HS-5 (cell line): ENCODE results near the gene ANKFY1.
"Not testable (repeated sequence)": the region's sequence is repeated elsewhere in the genome, so short reads cannot be mapped to it uniquely, and the experiment has no call there.

Experiments
- DNase-seq: peaks from one replicate; pipeline ENCODE4 v3.0.0-alpha.2; 2012; ENCODE audit warnings: low read depth

Gene ANKFY1

GRCh38 chr17:4219241-4219640, 44.5 kb downstream of the ANKFY1 start:
- DNase-seq = no peak

DNA sequence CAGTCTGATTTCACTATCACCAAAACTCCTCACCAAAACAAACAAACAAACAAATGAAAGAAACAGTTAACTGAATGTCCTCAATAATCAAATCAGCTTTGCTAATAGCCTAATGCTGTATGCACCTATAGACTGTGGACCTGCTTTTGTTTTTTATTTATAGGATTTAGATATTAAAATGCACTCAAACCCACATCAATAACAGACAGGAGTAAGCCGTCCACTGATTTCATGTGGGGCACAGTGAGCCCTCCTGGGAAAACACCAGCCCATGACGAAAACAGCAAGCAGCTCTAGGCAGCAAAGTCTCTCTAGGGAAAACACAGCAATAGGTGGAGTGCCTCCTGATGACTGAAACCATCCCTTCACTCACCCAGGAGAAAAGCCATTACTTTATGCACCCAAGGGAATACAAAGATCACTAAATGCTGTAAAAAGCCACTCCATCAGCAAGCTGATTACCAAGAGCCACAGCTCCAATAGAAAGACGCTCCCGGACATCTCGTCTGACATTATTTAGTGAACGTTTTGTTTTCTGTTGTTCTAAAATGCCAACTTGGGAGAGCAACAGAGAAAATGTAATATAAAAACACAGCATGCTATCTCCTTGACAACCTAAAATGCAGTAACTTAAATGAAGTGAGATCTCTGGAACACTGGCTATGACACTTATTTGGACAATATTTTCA, 47.8 kb downstream of the ANKFY1 start:
- no peak for DNase-seq

- no peak for DNase-seq
These were observed 49.6 kb downstream of the ANKFY1 start for GRCh38 chr17:4214157-4214556.

DNA sequence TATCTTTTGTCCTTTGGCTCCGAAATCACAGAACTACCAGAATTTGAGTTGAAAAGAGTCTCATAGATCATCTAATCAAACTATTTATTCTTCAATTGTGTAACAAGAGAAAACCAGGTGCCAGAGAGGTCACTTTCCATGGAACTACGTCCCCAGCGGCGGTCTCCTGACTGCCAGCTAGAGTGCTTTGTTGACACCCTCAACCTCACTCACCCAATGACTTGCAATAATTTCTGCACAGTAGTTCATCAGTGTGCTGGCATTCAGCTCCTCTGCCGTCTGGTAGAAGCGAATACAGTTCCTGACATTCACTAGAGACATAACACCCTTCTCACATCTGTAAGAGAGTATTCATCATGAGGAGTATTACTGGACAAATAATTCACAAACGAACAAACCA, 54.2 kb downstream of the ANKFY1 start:
- no peak for DNase-seq

GRCh38 chr17:4208238-4208637, 55.5 kb downstream of the ANKFY1 start:
- DNase-seq = no peak

- no peak for DNase-seq
These were observed 56.8 kb downstream of the ANKFY1 start for GRCh38 chr17:4206962-4207361.

GRCh38 chr17:4205917-4206316, 57.9 kb downstream of the ANKFY1 start:
- no peak for DNase-seq

- peak; percentile 54 for DNase-seq
These were observed 59.0 kb downstream of the ANKFY1 start for GRCh38 chr17:4204710-4205173.

DNA sequence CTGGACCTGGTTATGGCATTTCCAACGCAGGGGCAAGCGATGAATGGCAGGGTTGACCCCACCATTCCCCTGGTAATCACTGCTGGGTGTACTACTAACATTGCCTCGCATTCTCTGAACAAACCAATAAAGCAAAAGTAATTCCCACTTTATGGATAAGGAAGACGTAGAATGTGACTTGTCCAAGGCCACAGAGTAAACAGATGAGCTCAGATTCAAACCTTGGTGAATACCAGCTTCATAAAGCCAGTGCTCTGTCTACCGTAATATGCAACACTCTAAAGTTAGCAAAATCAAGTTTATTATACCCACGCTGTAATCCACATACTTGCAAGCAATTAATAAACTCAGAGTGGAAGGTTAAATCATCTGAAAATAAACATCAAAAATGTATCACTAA, 59.6 kb downstream of the ANKFY1 start:
- no peak for DNase-seq

- no peak for DNase-seq
These were observed 62.6 kb downstream of the ANKFY1 start for GRCh38 chr17:4201226-4201625.

DNA sequence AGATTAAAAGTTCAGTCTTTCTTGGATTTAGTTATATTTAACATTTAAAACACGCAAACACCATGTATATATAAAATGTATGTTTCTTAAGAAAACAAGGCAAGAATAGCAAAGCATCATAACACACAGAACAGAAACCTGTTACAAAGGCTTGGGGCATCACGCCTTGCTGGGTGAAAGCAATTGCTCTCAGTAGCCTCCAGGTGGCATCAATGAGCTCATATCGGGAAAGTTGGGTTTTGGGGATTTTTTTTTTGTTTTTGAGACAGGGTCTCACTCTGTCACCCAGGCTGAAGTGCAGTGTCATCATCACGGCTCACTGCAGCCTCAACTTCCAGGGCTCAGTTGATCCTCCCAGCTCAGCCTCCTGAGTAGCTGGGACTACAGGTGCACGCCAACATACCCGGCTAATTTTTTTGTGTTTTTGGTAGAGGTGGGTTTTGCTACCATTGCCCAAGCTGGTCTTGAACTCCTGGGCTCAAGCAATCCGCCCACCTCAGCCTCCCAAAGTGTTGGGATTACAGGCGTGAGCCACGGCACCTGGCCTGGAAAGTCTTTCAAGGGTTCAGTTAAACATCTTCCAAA, 63.9 kb downstream of the ANKFY1 start:
- DNase-seq = no peak

DNA sequence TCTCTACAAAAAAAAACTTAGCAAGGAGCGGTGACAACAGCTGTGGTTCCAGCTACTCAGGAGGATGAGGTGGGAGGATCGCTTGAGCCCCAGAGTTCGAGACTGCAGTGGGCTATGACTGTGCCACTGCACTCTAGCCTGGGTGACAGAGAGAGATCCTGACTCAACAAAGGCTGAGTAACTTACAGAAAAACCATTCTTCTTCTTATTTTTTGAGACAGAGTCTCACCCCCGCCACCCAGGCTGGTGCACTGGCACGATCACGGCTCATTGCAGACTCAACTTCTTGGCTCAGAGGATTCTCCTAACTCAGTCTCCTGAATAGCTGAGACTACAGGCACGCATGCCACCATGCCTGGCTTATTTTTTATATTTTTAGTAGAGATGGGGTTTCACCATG, 64.8 kb downstream of the ANKFY1 start:
- no peak for DNase-seq

- peak; percentile 67 for DNase-seq
These were observed 68.5 kb downstream of the ANKFY1 start for GRCh38 chr17:4195306-4195705.

DNA sequence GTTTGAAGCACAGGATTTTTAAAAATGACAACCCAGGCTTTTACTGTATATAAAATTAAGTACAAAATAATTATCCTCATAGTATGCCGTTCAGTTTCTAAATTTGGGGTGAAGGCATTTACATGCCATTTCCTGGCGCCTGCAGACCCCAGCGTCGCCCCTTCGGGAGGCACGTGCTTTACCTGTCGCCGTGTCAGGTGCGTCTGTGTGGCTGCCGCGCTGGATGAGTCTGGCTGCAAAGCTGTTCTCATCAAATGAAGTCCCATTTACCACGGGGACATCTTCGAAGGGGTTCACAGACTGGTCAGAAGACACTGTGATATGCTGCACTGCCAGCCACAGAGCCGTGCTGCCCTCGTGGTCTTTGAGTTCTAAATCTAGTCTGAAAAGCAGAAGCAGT, 69.0 kb downstream of the ANKFY1 start:
- no peak for DNase-seq

DNA sequence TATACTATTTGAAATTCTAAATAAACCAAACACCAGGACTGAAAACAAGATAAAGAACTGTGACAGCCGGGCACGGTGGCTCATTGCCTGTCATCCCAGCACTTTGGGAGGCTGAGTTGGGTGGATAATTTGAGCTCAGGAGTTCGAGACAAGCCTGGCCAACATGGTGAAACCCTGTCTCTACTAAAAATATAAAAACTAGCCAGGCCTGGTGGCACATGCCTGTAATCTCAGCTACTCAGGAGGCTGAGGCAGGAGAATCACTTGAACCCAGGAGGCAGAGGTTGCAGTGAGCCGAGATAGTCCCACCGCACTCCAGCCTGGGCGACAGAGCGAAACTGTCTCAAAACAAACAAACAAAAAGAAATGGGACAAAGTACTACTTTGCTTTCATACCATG, 73.0 kb downstream of the ANKFY1 start:
- DNase-seq = not testable (repeated sequence)

DNA sequence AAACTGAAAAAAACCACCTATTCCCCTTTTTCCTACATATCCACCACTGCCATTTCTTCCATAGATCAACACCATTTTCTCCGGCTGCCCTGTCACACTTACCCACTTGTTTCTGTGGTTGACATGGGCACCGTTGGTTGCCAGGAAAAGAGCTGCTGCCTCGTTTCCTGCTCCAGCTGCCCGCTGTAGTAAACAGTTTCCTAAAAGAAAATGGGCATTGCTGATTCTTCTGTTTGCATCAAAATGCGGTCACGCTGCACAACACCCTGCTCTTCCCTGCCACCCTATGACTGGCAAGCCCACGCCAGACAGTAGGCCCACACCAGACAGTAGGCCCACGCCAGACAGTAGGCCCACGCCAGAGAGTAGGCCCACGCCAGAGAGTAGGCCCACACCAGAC, 74.5 kb downstream of the ANKFY1 start:
- no peak for DNase-seq

DNA sequence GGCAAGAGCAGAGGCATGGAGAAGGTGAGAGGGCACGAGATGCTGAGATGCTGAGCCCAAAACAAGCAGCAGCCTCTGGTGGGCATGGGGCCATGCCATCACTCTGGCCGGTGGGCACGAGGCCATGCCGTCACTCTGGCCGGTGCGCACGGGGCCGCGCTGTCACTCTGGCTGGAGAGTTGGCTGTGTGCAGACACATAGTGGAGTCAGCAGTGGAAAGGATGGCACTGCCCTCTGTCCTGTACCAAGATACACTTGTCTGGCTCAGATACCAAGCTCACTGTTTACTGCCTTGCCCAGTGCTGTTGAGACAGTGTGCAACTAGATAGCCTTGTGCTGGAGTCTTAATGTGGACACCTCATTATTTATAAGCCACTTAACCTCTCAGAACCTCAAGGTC, 75.7 kb downstream of the ANKFY1 start:
- DNase-seq = no peak

GRCh38 chr17:4187076-4187475, 76.7 kb downstream of the ANKFY1 start:
- DNase-seq = no peak

- DNase-seq = no peak
These were observed 77.4 kb downstream of the ANKFY1 start for GRCh38 chr17:4186357-4186881.

GRCh38 chr17:4185656-4186055, 78.1 kb downstream of the ANKFY1 start:
- no peak for DNase-seq

DNA sequence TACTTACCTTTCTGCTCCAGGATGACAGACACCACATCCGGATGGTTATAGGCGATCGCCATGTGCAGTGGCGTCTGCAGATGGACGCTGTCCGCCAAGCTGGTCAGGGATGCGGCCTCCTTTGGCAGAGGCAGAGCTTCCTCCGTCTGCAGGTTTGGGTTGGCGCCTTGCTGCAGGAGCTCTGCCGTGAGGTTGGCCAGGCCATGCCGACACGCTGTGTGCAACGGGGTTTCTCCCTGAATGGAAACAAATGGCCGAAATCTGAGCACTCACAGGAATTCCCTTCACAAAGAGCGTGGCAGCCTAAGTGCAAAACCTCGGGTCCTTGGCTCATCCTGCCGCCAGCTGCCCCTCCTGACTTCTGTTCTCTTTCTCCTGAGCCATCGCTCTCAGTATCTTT, 79.0 kb downstream of the ANKFY1 start:
- no peak for DNase-seq

DNA sequence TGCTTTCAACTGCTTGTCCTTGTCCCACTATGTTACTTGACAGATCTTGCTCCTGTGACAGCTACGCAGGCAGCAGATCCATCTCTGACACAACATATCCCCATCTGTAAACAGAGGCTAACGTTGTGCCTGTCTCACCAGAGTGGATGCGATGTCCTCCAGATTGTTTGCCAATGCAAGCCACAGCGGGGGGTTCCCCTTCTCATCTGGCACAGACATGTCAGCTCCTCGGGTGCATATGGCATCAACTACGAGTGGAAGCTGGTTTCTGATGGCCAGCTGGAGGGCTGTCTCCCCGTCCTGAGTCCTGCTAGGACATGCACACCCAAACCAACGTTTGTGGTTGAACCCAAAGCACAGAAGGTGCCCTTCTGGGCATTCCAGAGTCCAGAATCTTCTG, 81.7 kb downstream of the ANKFY1 start:
- no peak for DNase-seq

DNA sequence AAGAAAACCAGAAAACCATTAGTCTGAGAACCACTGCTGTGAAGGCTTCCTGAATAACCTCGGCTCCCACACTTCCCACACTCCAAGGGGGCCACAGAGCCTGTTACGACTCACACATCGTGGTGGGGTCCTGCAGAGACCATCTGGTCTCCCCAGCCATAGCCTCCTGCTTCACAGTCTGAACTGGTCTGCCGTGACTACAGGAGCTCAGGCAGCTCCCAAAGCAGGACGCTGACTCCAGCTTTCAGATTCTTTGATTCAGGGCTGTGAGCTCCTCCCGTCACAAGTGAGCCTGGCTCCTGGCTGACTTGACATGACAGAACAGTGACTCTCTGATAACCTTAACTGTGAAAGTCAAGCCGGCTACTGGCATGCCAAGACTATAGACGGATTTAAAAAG, 83.0 kb downstream of the ANKFY1 start:
- no peak for DNase-seq

DNA sequence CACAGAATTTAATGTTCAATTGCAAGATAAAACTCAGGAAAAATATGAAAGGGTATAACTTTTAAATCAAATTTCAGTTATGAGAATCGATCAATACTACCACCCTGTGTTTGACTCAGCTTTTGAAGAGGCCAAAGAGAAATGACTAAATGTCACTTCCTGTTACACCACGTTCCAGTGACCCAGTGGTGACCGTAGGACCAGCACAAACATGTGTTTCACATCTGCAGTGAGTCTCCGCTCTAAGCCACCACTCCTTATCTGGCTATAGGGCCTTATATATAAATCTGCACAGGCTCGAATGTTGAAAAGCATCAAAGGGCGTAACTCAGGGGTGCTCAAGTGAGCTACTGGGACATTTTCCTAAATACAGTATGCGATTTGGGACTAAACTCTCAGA, 84.7 kb downstream of the ANKFY1 start:
- no peak for DNase-seq
